Chondrocyte (in vitro differentiated cells): ENCODE results near the gene MATCAP1. TPM values are rescaled to one million over a fixed set of nuclear protein-coding genes. Genes with fewer than 3 reads are reported as not detected.

Source experiments
- DNase-seq: peaks from one replicate; pipeline ENCODE4 v3.0.0; 2021; ENCODE audit warnings: mixed read lengths, low spot score
- H3K27ac Mint-ChIP-seq: one replicate; pipeline ENCODE4 v1.8.0; 2021; ENCODE audit warnings: mild to moderate bottlenecking, moderate library complexity, mixed read lengths; ENCODE audit not compliant: unreplicated experiment
- H3K27me3 Mint-ChIP-seq: 2 replicates; pipeline ENCODE4 v1.8.0; 2021; ENCODE audit warnings: low read depth, mixed read lengths
- H3K36me3 Mint-ChIP-seq: 2 replicates; pipeline ENCODE4 v1.8.0; 2021; ENCODE audit warnings: low read depth, mixed read lengths
- H3K4me1 Mint-ChIP-seq: 2 replicates; pipeline ENCODE4 v1.8.0; 2021; ENCODE audit warnings: low read depth, mild to moderate bottlenecking, mixed read lengths
- H3K4me3 Mint-ChIP-seq: one replicate; pipeline ENCODE4 v1.8.0; 2021; ENCODE audit warnings: mild to moderate bottlenecking, moderate library complexity, mixed read lengths; ENCODE audit not compliant: unreplicated experiment
- H3K9me3 Mint-ChIP-seq: 2 replicates; pipeline ENCODE4 v1.8.0; 2021; ENCODE audit warnings: low read depth, mixed read lengths
- CTCF ChIP-seq: fragments of 200-600 bp; sonication (generic); IDR thresholded peaks from 2 replicates; pipeline ENCODE4 v1.5.0; 2021; ENCODE audit warnings: antibody characterized with exemption, mild to moderate bottlenecking, moderate library complexity
- total RNA-seq: library from RNA; stranded (reverse); gene quantifications from 3 replicates; pipeline ENCODE4 v1.2.1, GENCODE V29; 2021

Gene MATCAP1
- total RNA-seq, 1 donor from 2014 or later: 29.9 TPM

GRCh38 chr16:67190448-67191399 is 7.0 kb upstream of the MATCAP1 start:
- peaks cover 28% of the 10 kb centered on the region for H3K4me1 Mint-ChIP-seq
- H3K27me3 Mint-ChIP-seq: no peaks in the 10 kb centered on the region
- H3K9me3 Mint-ChIP-seq: no peaks in the 10 kb centered on the region
- no peak for TF ChIP-seq CTCF
- no peak overlapping the region for H3K4me3 Mint-ChIP-seq
- peaks cover 8% of the 10 kb centered on the region for H3K36me3 Mint-ChIP-seq
- H3K27ac Mint-ChIP-seq: no peak overlapping the region
- no peak for DNase-seq

GRCh38 chr16:67190041-67190440 is 6.3 kb upstream of the MATCAP1 start, which contains the start of gene EXOC3L1:
TSS of gene EXOC3L1 (minus strand) at chr16:67190136. CDS start at chr16:67189676, 460 bp downstream.
- Mint-ChIP-seq H3K4me3 (no peak within 1 kb of the TSS), H3K36me3 (peaks cover 6% of the 10 kb centered on the region), H3K27me3 (no peaks in the 10 kb centered on the region), H3K9me3 (no peaks in the 10 kb centered on the region), H3K4me1 (peaks cover 35% of the 10 kb centered on the region), H3K27ac (no peak within 1 kb of the TSS)
- TF ChIP-seq CTCF: no peak
- DNase-seq: no peak

- Mint-ChIP-seq H3K9me3 (no peaks in the 10 kb centered on the region), H3K27ac (no peak overlapping the region), H3K27me3 (no peaks in the 10 kb centered on the region), H3K36me3 (peaks cover 1% of the 10 kb centered on the region), H3K4me1 (peaks cover 33% of the 10 kb centered on the region), H3K4me3 (no peak overlapping the region)
- no peak for DNase-seq
- no peak for TF ChIP-seq CTCF
Observed at GRCh38 chr16:67188798-67189197, 5.0 kb upstream of the MATCAP1 start.

- Mint-ChIP-seq H3K9me3 (no peaks in the 10 kb centered on the region), H3K4me1 (peaks cover 28% of the 10 kb centered on the region), H3K27ac (no peak overlapping the region), H3K27me3 (no peaks in the 10 kb centered on the region), H3K4me3 (no peak overlapping the region), H3K36me3 (peaks cover 1% of the 10 kb centered on the region)
- no peak for TF ChIP-seq CTCF
- DNase-seq: no peak
Observed at GRCh38 chr16:67188323-67188722, 4.6 kb upstream of the MATCAP1 start.

GRCh38 chr16:67187175-67187890 is 3.6 kb upstream of the MATCAP1 start:
- H3K27me3 Mint-ChIP-seq: no peaks in the 10 kb centered on the region
- DNase-seq: no peak
- no peak for TF ChIP-seq CTCF
- peaks cover 19% of the 10 kb centered on the region for H3K4me1 Mint-ChIP-seq
- no peak overlapping the region for H3K27ac Mint-ChIP-seq
- H3K4me3 Mint-ChIP-seq: no peak overlapping the region
- H3K36me3 Mint-ChIP-seq: no peaks in the 10 kb centered on the region
- no peaks in the 10 kb centered on the region for H3K9me3 Mint-ChIP-seq
